ENCODE measurements around the gene PALD1.

DNA sequence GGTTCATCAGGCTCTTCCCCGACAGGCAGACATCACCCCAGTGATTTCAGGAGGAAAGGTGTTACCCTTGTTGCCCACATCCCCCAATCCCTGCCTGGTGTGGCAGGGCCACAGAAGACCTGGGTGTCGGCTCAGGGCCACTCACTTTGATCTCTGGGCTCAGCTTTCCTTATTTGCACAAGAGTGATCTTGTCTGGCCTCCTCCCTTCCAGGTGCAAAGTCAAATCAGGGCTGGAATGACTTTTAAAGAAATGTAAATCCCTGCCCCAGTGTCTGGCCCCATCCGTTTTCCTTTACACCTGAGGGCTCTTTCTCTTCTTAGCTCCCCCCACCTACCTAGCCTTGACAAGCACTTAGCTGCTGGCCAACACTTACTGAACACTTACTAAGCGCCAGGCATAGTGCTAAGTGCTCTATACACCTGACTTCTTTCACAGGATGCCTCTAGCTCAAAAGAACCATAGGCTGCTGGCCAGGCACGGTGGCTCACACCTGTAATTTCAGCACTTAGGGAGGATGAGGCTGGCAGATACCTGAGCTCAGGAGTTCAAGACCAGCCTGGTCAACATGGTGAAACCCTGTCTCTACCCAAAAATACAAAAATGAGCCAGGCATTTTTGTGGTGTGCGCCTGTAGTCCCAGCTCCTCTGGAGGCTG, 36.1 kb upstream of the PALD1 start:
- TF ChIP-seq, protein P1, sequence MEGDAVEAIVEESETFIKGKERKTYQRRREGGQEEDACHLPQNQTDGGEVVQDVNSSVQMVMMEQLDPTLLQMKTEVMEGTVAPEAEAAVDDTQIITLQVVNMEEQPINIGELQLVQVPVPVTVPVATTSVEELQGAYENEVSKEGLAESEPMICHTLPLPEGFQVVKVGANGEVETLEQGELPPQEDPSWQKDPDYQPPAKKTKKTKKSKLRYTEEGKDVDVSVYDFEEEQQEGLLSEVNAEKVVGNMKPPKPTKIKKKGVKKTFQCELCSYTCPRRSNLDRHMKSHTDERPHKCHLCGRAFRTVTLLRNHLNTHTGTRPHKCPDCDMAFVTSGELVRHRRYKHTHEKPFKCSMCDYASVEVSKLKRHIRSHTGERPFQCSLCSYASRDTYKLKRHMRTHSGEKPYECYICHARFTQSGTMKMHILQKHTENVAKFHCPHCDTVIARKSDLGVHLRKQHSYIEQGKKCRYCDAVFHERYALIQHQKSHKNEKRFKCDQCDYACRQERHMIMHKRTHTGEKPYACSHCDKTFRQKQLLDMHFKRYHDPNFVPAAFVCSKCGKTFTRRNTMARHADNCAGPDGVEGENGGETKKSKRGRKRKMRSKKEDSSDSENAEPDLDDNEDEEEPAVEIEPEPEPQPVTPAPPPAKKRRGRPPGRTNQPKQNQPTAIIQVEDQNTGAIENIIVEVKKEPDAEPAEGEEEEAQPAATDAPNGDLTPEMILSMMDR (IDR thresholded peaks at IDR 0.05; ENCODE audit: insufficient read depth, low read depth, low read length): no peak
- TF ChIP-seq EZH2 (IDR thresholded peaks at IDR 0.05; ENCODE audit: insufficient read depth, low read length): no peak
